ENCODE measurements around the gene C10orf143.

DNA sequence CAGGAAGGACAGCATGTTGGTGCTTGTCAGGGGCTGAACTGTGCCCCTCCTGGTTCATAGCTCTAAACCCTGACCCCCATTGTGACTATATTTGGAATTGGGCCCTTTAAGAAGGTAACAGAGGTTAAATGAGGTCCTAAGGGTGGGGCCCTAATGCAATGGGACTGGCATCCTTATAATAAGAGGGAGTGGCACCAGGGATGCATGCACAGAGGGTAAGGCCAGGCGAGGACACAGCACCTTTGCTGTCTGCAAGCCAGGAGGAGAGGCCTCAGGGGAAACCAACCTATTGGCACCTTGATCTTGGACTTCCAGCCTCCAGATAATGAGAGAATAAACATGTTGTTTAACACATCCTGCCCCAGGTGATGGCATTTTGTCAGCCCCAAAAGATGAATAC lies 85.3 kb downstream of the C10orf143 start:
- no peak for TF ChIP-seq FOXA1 (IDR thresholded peaks at IDR 0.05)
- TF ChIP-seq BHLHE40 (IDR thresholded peaks at IDR 0.05; ENCODE audit: borderline replicate concordance) = no peak
- no peak for TF ChIP-seq HDGF (IDR thresholded peaks at IDR 0.05; ENCODE audit: borderline replicate concordance)
- TF ChIP-seq SUZ12 (IDR thresholded peaks at IDR 0.05) = no peak
- TF ChIP-seq ARNT (IDR thresholded peaks at IDR 0.05) = no peak
- TF ChIP-seq LEF1 (IDR thresholded peaks at IDR 0.05; ENCODE audit: borderline replicate concordance) = no peak
- no peak for TF ChIP-seq NFRKB (IDR thresholded peaks at IDR 0.05)
- TF ChIP-seq FOXK2 (IDR thresholded peaks at IDR 0.05) = no peak
